PC-3 (cell line): Measurements from ENCODE around the gene KCNC2. TPM values are rescaled to one million over a fixed set of nuclear protein-coding genes. Genes with fewer than 3 reads are reported as not detected.

Experiments
- ATAC-seq: fragments of 200-7000 bp; cut with Tn5 transposase; 2 replicates; pipeline ENCODE4 v1.9.1; 2020; ENCODE audit warnings: mild to moderate bottlenecking, moderate library complexity
- BruUV-seq: library from RNA; stranded (reverse); fragments of 400-500 nt; replicated peaks from 2 replicates; lab custom pipeline; 2021; lab: Mats Ljungman, UMichigan
- CTCF ChIA-PET: fragments of 300-600 bp; sonication (Branson Sonifier 250); formaldehyde crosslinking; loops from one replicate; lab custom pipeline; 2022; ENCODE audit warnings: antibody characterized with exemption; lab: Charles Lee
- POLR2A ChIA-PET: fragments of 300-600 bp; sonication (Branson Sonifier 250); formaldehyde crosslinking; loops from one replicate; lab custom pipeline; 2022; ENCODE audit warnings: antibody characterized with exemption; ENCODE audit not compliant: unreplicated experiment; lab: Charles Lee
- DNase-seq: peaks from one replicate; pipeline ENCODE4 v3.0.0-alpha.2; 2015
- H2AFZ ChIP-seq: fragments of 300-600 bp; sonication (generic); 2 replicates; pipeline ENCODE4 v1.6.0; 2016; ENCODE audit warnings: antibody characterized with exemption, low read length
- H3F3A ChIP-seq: fragments of 300-600 bp; sonication (generic); one replicate; pipeline ENCODE4 v1.6.0; 2017; ENCODE audit warnings: antibody characterized with exemption, low read length, control low read depth, mild to moderate bottlenecking; ENCODE audit not compliant: unreplicated experiment
- H3K27ac ChIP-seq: fragments of 300-600 bp; sonication (generic); 2 replicates; pipeline ENCODE4 v1.5.1; 2016; ENCODE audit warnings: mild to moderate bottlenecking, low read length
- H3K27me3 ChIP-seq: fragments of 300-600 bp; sonication (generic); 2 replicates; pipeline ENCODE4 v1.6.1; 2016; ENCODE audit warnings: low read length, mixed read lengths
- H3K36me3 ChIP-seq: fragments of 300-600 bp; sonication (generic); 2 replicates; pipeline ENCODE4 v1.6.1; 2016; ENCODE audit warnings: low read depth, mixed run types, low read length, mixed read lengths
- H3K4me1 ChIP-seq: fragments of 300-600 bp; sonication (generic); 2 replicates; pipeline ENCODE4 v1.5.1; 2016; ENCODE audit warnings: low read length; ENCODE audit not compliant: insufficient read depth
- H3K4me2 ChIP-seq: fragments of 300-600 bp; sonication (generic); 2 replicates; pipeline ENCODE4 v1.6.0; 2016; ENCODE audit warnings: low read length
- H3K4me3 ChIP-seq: fragments of 300-600 bp; sonication (generic); 2 replicates; pipeline ENCODE4 v1.5.1; 2016; ENCODE audit warnings: mild to moderate bottlenecking, low read length, mixed read lengths
- H3K79me2 ChIP-seq: fragments of 300-600 bp; sonication (generic); 2 replicates; pipeline ENCODE4 v1.6.1; 2017; ENCODE audit warnings: low read length, mixed read lengths
- H3K9ac ChIP-seq: fragments of 300-600 bp; sonication (generic); 2 replicates; pipeline ENCODE4 v1.6.0; 2016; ENCODE audit warnings: mild to moderate bottlenecking, low read length
- H3K9me2 ChIP-seq: fragments of 300-600 bp; sonication (generic); replicated peaks from 2 replicates; pipeline ENCODE4 v1.6.1; 2016; ENCODE audit warnings: mixed run types, low read length, mixed read lengths
- H3K9me3 ChIP-seq: fragments of 300-600 bp; sonication (generic); 2 replicates; pipeline ENCODE4 v1.6.1; 2016; ENCODE audit warnings: low read length, mixed read lengths
- H4K20me1 ChIP-seq: fragments of 300-600 bp; sonication (generic); 2 replicates; pipeline ENCODE4 v1.6.1; 2016; ENCODE audit warnings: low read length, mixed read lengths
- EZH2 ChIP-seq: fragments of 300-600 bp; sonication (generic); IDR thresholded peaks from one replicate; pipeline ENCODE4 v1.6.1; 2017; ENCODE audit warnings: antibody characterized with exemption, mild to moderate bottlenecking, low read length; ENCODE audit not compliant: unreplicated experiment
- EZH2phosphoT487 ChIP-seq: fragments of 300-600 bp; sonication (generic); IDR thresholded peaks from 2 replicates; pipeline ENCODE4 v1.6.1; 2018; ENCODE audit warnings: mild to moderate bottlenecking, antibody characterized with exemption, low read length, borderline replicate concordance
- intact Hi-C: fragments of 100-400 bp; cut with micrococcal nuclease; formaldehyde crosslinking; loops from 2 replicates; pipeline ENCODE4 v1.9.0; 2023
- total RNA-seq: library from RNA; depleted of rRNA; stranded (reverse); fragments of >200 nt; gene quantifications from 2 replicates; pipeline ENCODE4 v1.2.3, GENCODE V29; 2014
- TF ChIP-seq, protein P1 (sequence below): fragments of 300-600 bp; sonication (generic); conservative IDR thresholded peaks from 2 replicates; pipeline ENCODE4 v1.5.1; 2017; ENCODE audit warnings: antibody characterized with exemption, low read depth, mild to moderate bottlenecking, low read length

Gene KCNC2
- total RNA-seq, 1 experiment from 2014 or later: not detected

DNA sequence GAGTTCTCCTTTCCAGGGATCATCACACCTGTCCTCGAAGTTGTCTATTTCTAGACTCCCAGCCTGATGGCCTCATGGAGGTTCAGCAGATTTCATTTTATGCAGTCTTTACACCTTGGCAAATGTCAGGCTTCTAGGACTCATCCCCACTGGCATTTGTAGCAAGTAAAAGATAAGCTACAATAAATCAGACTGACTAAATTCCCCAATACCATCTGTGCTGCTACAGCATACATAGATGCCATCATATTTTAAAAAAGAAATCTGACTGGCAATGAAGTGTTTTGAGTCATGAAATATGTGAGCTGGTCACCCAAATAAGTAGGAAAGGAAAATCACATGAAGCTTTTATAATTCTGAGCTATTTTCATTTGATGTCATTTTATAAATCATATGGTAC is 55.3 kb downstream of the KCNC2 start:
- Histone ChIP-seq H3K27ac (no peak overlapping the region), H3F3A (no peaks in the 10 kb centered on the region), H3K36me3 (no peaks in the 10 kb centered on the region), H3K27me3 (no peaks in the 10 kb centered on the region), H3K4me2 (no peak overlapping the region), H3K79me2 (no peaks in the 10 kb centered on the region), H2AFZ (no peak overlapping the region), H4K20me1 (no peaks in the 10 kb centered on the region), H3K9ac (no peak overlapping the region), H3K4me1 (no peaks in the 10 kb centered on the region), H3K4me3 (no peak overlapping the region), H3K9me2 (no peaks in the 10 kb centered on the region), H3K9me3 (no peaks in the 10 kb centered on the region)
- TF ChIP-seq EZH2phosphoT487 (no peak), EZH2 (no peak)
- TF ChIP-seq, protein P1, sequence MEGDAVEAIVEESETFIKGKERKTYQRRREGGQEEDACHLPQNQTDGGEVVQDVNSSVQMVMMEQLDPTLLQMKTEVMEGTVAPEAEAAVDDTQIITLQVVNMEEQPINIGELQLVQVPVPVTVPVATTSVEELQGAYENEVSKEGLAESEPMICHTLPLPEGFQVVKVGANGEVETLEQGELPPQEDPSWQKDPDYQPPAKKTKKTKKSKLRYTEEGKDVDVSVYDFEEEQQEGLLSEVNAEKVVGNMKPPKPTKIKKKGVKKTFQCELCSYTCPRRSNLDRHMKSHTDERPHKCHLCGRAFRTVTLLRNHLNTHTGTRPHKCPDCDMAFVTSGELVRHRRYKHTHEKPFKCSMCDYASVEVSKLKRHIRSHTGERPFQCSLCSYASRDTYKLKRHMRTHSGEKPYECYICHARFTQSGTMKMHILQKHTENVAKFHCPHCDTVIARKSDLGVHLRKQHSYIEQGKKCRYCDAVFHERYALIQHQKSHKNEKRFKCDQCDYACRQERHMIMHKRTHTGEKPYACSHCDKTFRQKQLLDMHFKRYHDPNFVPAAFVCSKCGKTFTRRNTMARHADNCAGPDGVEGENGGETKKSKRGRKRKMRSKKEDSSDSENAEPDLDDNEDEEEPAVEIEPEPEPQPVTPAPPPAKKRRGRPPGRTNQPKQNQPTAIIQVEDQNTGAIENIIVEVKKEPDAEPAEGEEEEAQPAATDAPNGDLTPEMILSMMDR: no peak
- ChIA-PET POLR2A (no interaction called here), CTCF (no interaction called here)
- DNase-seq: no peak
- no peak for ATAC-seq
- BruUV-seq: no TSS peak
- intact Hi-C loops: no loop called here

DNA sequence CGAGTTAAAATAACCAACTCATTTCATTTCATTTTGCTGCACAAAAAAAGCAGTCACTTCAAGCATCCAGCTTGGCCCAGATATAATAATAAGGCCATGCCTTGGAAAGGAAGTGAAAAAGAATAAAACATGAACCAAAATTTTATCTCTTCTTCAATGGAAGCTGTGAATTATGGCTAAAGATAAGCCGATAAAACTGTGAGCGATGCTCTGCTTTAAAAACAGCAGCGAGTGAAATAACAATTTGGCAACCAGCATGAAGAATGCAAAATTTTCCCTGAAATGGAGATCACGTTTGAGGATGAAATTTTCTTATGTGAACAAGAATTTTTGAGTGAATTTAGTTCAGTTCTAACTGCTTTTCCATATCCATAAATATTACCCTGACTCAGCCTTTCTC is 70.4 kb downstream of the KCNC2 start:
- TF ChIP-seq EZH2phosphoT487 (no peak), EZH2 (no peak)
- TF ChIP-seq, protein P1: no peak
- no peak overlapping the region for H3K4me3 ChIP-seq
- no peaks in the 10 kb centered on the region for H3K9me3 ChIP-seq
- no peaks in the 10 kb centered on the region for H3K4me1 ChIP-seq
- H4K20me1 ChIP-seq: no peaks in the 10 kb centered on the region
- intact Hi-C loops: no loop called here
- no peaks in the 10 kb centered on the region for H3K79me2 ChIP-seq
- H3F3A ChIP-seq: no peaks in the 10 kb centered on the region
- no peak overlapping the region for H2AFZ ChIP-seq
- H3K27ac ChIP-seq: no peak overlapping the region
- H3K36me3 ChIP-seq: no peaks in the 10 kb centered on the region
- CTCF ChIA-PET: no interaction called here
- no peaks in the 10 kb centered on the region for H3K9me2 ChIP-seq
- no TSS peak for BruUV-seq
- DNase-seq: no peak
- H3K9ac ChIP-seq: no peak overlapping the region
- no peak for ATAC-seq
- H3K27me3 ChIP-seq: no peaks in the 10 kb centered on the region
- no peak overlapping the region for H3K4me2 ChIP-seq
- POLR2A ChIA-PET: interaction anchor here (0.7 kb wide), 1 partner anchor 80 kb away, joined by 3 read pairs; no protein-coding TSS in a partner anchor

DNA sequence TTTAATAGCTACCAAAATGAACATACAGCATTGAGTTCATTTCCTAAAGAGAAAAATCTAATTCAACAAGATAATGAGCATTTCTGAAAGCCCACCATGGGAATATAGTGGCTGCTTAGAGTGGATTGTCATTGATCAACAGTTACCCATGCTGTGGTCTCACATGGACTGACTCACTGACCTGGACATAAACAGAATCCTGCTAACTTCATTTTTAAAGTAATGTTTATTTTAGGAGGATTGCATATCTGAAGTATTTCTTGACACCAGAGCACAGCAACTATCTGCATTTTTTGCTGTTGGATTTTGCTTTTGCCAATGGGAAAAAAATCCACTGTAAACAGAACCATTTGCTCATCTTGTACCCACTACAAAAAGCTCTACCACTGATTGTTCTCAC is 71.7 kb downstream of the KCNC2 start:
- Histone ChIP-seq H3K36me3 (no peaks in the 10 kb centered on the region), H3K27me3 (0 out of 2 replicates have a peak, but pooled peaks cover 3% of the 10 kb centered on the region), H3K4me3 (no peak overlapping the region), H3K27ac (no peak overlapping the region), H4K20me1 (no peaks in the 10 kb centered on the region), H3F3A (no peaks in the 10 kb centered on the region), H3K4me1 (no peaks in the 10 kb centered on the region), H2AFZ (no peak overlapping the region), H3K4me2 (no peak overlapping the region), H3K9me2 (no peaks in the 10 kb centered on the region), H3K79me2 (no peaks in the 10 kb centered on the region), H3K9ac (no peak overlapping the region), H3K9me3 (no peaks in the 10 kb centered on the region)
- no peak for DNase-seq
- no peak for ATAC-seq
- POLR2A ChIA-PET: no interaction called here
- no TSS peak for BruUV-seq
- TF ChIP-seq, protein P1: no peak
- TF ChIP-seq EZH2 (no peak), EZH2phosphoT487 (no peak)
- intact Hi-C loops: no loop called here
- CTCF ChIA-PET: no interaction called here
